HL-60 (cell line): Measurements from ENCODE around the gene TAPT1.

ENCODE experiments used
- DNase-seq, 2 experiments: peaks; one replicate each; pipeline ENCODE4 v3.0.0-alpha.2; 2010 to 2020; ENCODE audit warnings: low read depth in 1 of 2, low spot score in 1 of 2
- H3K27ac ChIP-seq: fragments of 250-450 bp; sonication (Bioruptor Pico); replicated peaks from 2 replicates; pipeline ENCODE4 v1.5.1; 2020; ENCODE audit warnings: mild to moderate bottlenecking, moderate library complexity
- H3K27me3 ChIP-seq: fragments of 250-450 bp; sonication (Bioruptor Pico); 2 replicates; pipeline ENCODE4 v1.5.1; 2021; ENCODE audit warnings: mild to moderate bottlenecking, moderate library complexity; ENCODE audit not compliant: insufficient read depth, poor library complexity, severe bottlenecking
- H3K4me3 ChIP-seq: replicated peaks from 2 replicates; pipeline ENCODE4 v1.5.1; 2011; ENCODE audit warnings: mild to moderate bottlenecking, control low read depth, low read length; ENCODE audit not compliant: insufficient read depth
- GABPA ChIP-seq: IDR thresholded peaks from 2 replicates; pipeline ENCODE4 v1.6.1; 2012; ENCODE audit warnings: low read depth
- POLR2AphosphoS5 ChIP-seq: IDR thresholded peaks from 2 replicates; pipeline ENCODE4 v1.6.1; 2012; ENCODE audit warnings: low read depth
- SPI1 ChIP-seq: IDR thresholded peaks from 2 replicates; pipeline ENCODE4 v1.6.1; 2012; ENCODE audit warnings: low read depth, mild to moderate bottlenecking, borderline replicate concordance
- TF ChIP-seq, protein P1 (sequence below): IDR thresholded peaks from one replicate; pipeline ENCODE4 v1.5.1; 2011; ENCODE audit warnings: low read length, control low read depth, inconsistent platforms; ENCODE audit not compliant: insufficient read depth
- TF ChIP-seq, protein P2 (sequence below): IDR thresholded peaks from 2 replicates; pipeline ENCODE4 v1.6.1; 2012; ENCODE audit warnings: low read depth; ENCODE audit not compliant: insufficient replicate concordance

The TAPT1 gene

DNA sequence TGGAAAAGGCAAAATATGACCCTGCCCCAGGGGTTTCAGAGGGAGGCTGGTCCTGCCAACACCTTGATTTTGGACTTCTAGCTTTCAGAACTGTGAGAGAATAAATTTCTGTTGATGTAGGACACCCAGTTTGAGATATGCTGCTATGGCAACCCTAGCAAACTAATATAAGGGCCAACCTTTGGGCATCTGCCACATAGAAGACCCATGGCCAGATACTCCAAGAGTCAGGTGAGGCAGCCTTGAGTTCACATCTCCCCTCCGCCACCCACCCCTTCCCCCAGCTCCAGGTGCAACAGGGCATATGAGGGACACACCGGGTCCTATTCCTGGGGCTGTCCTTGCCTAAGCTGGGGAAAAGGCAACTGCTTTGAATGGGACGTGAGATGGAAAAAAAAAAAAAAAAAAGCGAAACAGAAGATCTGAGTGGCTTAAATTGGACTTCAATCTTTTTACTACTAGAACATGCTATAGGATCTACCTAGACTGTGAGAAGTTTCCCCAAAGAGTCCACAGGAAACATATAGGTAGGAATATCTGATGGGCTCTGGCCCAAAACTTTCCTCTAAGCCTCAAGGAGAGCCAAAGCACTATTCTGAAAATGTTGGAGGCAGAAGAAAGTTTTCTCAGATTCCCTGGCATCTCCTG is 85.9 kb downstream of the TAPT1 start:
- no peak for DNase-seq
- H3K27me3 ChIP-seq: no peaks in the 10 kb centered on the region
- H3K27ac ChIP-seq: no peak overlapping the region
- no peak for TF ChIP-seq SPI1
- TF ChIP-seq, protein P1, sequence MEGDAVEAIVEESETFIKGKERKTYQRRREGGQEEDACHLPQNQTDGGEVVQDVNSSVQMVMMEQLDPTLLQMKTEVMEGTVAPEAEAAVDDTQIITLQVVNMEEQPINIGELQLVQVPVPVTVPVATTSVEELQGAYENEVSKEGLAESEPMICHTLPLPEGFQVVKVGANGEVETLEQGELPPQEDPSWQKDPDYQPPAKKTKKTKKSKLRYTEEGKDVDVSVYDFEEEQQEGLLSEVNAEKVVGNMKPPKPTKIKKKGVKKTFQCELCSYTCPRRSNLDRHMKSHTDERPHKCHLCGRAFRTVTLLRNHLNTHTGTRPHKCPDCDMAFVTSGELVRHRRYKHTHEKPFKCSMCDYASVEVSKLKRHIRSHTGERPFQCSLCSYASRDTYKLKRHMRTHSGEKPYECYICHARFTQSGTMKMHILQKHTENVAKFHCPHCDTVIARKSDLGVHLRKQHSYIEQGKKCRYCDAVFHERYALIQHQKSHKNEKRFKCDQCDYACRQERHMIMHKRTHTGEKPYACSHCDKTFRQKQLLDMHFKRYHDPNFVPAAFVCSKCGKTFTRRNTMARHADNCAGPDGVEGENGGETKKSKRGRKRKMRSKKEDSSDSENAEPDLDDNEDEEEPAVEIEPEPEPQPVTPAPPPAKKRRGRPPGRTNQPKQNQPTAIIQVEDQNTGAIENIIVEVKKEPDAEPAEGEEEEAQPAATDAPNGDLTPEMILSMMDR: no peak
- no peak for TF ChIP-seq POLR2AphosphoS5
- TF ChIP-seq GABPA: no peak
- TF ChIP-seq, protein P2, sequence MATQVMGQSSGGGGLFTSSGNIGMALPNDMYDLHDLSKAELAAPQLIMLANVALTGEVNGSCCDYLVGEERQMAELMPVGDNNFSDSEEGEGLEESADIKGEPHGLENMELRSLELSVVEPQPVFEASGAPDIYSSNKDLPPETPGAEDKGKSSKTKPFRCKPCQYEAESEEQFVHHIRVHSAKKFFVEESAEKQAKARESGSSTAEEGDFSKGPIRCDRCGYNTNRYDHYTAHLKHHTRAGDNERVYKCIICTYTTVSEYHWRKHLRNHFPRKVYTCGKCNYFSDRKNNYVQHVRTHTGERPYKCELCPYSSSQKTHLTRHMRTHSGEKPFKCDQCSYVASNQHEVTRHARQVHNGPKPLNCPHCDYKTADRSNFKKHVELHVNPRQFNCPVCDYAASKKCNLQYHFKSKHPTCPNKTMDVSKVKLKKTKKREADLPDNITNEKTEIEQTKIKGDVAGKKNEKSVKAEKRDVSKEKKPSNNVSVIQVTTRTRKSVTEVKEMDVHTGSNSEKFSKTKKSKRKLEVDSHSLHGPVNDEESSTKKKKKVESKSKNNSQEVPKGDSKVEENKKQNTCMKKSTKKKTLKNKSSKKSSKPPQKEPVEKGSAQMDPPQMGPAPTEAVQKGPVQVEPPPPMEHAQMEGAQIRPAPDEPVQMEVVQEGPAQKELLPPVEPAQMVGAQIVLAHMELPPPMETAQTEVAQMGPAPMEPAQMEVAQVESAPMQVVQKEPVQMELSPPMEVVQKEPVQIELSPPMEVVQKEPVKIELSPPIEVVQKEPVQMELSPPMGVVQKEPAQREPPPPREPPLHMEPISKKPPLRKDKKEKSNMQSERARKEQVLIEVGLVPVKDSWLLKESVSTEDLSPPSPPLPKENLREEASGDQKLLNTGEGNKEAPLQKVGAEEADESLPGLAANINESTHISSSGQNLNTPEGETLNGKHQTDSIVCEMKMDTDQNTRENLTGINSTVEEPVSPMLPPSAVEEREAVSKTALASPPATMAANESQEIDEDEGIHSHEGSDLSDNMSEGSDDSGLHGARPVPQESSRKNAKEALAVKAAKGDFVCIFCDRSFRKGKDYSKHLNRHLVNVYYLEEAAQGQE: no peak
- H3K4me3 ChIP-seq: no peak overlapping the region

DNA sequence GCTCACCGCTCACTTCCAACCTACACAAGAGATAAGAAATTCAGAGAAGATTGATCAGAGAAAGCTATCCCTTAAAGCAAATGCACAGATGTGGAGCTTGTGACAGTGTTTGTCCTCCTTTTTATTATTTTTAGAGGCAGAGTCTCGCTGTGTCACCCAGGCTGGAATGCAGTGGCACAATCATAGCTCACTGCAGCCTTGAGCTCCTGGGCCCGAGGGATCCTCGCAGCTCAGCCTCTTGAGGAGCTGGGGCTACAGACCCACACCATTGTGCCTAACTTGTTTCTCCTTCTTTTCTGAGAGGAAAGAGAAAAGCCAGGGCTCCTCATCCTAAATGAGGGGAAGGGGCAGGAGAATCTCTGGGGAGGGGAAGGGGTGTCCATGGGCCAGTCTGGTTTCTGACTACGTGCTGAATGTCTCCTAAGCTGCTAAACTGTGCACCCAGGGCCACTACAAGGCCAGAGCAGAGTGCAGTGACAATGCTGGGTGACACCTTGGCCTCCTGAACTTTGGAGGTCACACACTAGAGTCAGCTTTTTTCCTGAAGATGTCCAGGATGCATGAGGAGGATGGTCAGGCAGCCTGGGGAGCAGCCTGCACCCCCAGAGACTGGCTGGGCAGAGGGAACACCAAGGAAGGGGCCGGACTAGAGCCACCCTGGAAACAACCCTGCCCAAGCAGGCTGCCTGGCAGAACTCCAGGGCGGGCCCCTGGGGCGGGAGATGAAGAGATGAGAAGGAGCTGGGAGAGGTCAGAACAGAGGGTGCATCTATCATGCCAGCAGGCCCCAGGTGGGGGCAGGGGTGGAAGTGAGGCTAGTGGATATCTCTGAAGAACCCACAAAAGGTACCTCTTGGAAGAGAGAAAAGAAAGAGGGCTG is 87.0 kb downstream of the TAPT1 start:
- Histone ChIP-seq H3K27ac (no peak overlapping the region), H3K27me3 (no peaks in the 10 kb centered on the region), H3K4me3 (no peak overlapping the region)
- TF ChIP-seq SPI1: no peak
- no peak for TF ChIP-seq GABPA
- TF ChIP-seq, protein P2: no peak
- TF ChIP-seq POLR2AphosphoS5: no peak
- TF ChIP-seq, protein P1: no peak
- no peak for DNase-seq

DNA sequence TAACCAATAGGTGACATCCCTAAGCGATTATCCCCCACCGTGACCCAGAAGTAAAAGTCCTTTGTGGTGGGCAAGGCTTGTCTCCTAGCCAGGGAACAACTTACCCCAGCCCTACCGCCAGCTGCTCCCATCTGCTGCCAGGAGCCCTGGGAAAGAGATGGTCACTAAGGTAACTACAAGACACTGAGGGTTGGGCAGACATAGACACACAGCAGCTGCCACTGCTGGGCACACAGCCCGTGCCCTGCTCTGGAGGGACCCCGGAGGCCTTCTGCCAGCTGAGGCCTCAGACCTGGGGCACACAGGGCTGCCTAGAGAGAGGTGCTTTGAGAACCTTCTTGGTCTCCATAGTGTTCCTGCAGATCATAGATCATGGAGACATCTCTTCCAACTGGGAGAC is 89.4 kb downstream of the TAPT1 start:
- TF ChIP-seq, protein P2: no peak
- TF ChIP-seq GABPA: no peak
- no peak for TF ChIP-seq SPI1
- TF ChIP-seq, protein P1: no peak
- TF ChIP-seq POLR2AphosphoS5: no peak
- Histone ChIP-seq H3K27me3 (no peaks in the 10 kb centered on the region), H3K4me3 (no peak overlapping the region), H3K27ac (no peak overlapping the region)
- no peak for DNase-seq
